Cardiac fibroblast (primary cell): ENCODE data around the gene TSPEAR.
"Not testable (repeated sequence)": the region's sequence is repeated elsewhere in the genome, so short reads cannot be mapped to it uniquely, and the experiment has no call there.

Source experiments
- DNase-seq, 2 donors: peaks; one replicate each; pipeline versions ENCODE4 v3.0.0 to v3.0.0-alpha.2; 2010; ENCODE audit warnings: low read depth in 2 of 2
- H3K4me3 ChIP-seq, 2 donors: replicated peaks in 1 of 2; 1 replicate in 1 of 2; 2 replicates in 1 of 2; pipeline ENCODE4 v1.5.1; 2011; ENCODE audit warnings: low read depth in 2 of 2, low read length in 2 of 2, mild to moderate bottlenecking in 2 of 2, moderate library complexity in 1 of 2
- TF ChIP-seq, protein P1 (sequence below): IDR thresholded peaks from one replicate; pipeline ENCODE4 v1.5.1; 2011; ENCODE audit warnings: low read depth, mild to moderate bottlenecking, low read length, inconsistent platforms

TSPEAR gene

GRCh38 chr21:44552136-44552535 is 159.2 kb downstream of the TSPEAR start:
- TF ChIP-seq, protein P1, sequence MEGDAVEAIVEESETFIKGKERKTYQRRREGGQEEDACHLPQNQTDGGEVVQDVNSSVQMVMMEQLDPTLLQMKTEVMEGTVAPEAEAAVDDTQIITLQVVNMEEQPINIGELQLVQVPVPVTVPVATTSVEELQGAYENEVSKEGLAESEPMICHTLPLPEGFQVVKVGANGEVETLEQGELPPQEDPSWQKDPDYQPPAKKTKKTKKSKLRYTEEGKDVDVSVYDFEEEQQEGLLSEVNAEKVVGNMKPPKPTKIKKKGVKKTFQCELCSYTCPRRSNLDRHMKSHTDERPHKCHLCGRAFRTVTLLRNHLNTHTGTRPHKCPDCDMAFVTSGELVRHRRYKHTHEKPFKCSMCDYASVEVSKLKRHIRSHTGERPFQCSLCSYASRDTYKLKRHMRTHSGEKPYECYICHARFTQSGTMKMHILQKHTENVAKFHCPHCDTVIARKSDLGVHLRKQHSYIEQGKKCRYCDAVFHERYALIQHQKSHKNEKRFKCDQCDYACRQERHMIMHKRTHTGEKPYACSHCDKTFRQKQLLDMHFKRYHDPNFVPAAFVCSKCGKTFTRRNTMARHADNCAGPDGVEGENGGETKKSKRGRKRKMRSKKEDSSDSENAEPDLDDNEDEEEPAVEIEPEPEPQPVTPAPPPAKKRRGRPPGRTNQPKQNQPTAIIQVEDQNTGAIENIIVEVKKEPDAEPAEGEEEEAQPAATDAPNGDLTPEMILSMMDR = no peak
- no peak overlapping the region for H3K4me3 ChIP-seq
- no peak for DNase-seq

DNA sequence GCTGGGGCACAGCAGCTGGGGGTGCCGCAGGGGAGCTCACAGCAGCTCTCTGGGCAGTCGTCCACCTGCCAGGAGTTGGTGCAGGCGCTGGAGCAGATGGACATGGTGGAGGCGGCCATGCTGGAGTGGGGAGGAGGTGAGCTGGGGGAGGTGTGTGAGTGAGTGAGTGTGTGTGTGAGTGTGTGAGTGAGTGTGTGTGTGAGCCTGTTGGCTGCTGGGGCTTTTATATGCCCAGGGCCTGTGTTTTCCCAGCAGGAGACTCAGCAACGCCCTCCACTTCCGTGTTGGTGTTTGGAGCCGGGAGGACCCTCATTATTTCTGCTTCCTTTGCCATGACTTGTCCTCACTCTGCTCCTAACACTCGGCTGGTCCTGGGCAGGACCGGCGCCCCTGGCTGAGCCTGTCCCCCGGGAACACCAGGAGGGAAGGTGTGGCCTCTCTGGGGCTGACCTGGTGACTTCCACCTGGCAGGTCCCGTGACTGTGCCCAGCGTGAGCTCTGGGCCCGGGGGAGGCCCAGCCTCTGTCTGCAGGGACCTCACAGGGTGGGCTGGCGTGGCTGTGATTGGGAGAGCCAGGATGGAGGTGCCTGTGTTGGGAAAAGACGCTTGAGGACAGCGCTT is 159.9 kb downstream of the TSPEAR start, which contains the start of gene KRTAP10-2:
KRTAP10-2 (minus strand) TSS at position 166 of the 622 bp plus-strand sequence; CDS start at position 119, 47 bp downstream.
- DNase-seq = no peak
- TF ChIP-seq, protein P1 = no peak
- no peak within 1 kb of the TSS for H3K4me3 ChIP-seq

DNA sequence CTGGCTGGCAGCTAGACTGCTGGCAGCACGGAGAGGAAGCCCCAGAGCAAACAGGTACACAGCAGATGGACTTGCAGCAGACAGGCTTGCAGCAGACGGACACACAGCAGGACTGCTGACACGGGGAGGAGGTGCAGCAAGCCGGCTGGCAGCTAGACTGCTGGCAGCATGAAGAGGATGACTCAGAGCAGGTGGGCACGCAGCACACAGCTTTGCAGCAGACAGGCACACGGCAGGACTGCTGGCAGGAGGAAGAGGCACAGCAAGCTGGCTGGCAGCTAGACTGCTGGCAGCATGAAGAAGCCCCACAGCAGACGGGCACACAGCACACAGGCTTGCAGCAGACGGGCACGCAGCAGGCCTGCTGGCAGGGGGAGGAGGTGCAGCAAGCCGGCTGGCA is 160.6 kb downstream of the TSPEAR start:
- no peak for DNase-seq
- H3K4me3 ChIP-seq = no peak overlapping the region
- TF ChIP-seq, protein P1 = no peak

GRCh38 chr21:44550285-44550684 is 161.1 kb downstream of the TSPEAR start:
- not testable (repeated sequence) for H3K4me3 ChIP-seq, DNase-seq

GRCh38 chr21:44549525-44550211 is 161.7 kb downstream of the TSPEAR start:
- H3K4me3 ChIP-seq = no peak overlapping the region
- no peak for DNase-seq
- TF ChIP-seq, protein P1 = no peak

DNA sequence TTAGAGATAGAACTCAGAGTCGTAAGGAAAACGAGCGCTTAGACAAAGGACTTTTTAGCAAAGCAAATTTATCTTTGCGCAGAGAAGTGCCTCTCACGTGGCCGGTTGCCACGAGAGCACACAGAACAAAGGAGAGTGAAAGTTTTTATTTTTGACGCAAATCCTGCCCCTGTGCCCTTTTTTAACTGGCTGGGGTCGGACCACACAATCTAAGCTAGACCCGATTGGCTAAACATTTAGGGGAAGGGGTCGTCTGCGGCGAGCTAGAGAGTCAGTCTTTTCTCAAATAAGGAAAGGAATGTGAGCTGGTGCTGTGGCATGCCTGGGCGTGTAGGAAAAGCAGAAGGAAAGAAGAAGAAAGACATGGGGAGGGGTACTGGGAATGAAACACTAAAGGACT is 162.4 kb downstream of the TSPEAR start:
- DNase-seq = no peak
- H3K4me3 ChIP-seq = no peak overlapping the region
- TF ChIP-seq, protein P1 = no peak

DNA sequence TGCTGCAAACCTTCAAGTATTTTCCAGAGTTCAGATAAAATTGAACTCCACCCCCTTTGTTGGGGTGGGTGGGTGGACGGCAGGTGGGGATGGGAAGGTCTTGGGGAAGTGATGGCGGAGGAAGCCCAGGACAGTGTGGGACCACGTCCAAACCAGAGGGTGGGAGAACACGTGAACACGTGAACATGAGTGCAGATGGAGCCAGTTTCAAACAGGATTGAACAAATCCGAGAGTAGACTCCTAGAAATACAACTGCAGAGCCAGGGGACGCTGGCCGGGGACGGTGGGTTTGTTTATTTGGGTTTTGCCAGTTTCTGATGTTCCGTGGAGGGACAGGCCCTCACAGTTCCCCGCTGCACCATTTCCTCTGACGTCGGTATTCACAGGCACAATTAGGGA is 163.0 kb downstream of the TSPEAR start:
- no peak for DNase-seq
- TF ChIP-seq, protein P1 = no peak
- no peak overlapping the region for H3K4me3 ChIP-seq
